B cell (primary cell): ENCODE results near the gene CNOT6L.

Source experiments
- EZH2 ChIP-seq: IDR thresholded peaks from 2 replicates; pipeline ENCODE4 v1.6.1; 2012; ENCODE audit warnings: borderline replicate concordance, low read depth, mild to moderate bottlenecking, moderate library complexity, low read length; ENCODE audit not compliant: insufficient read depth, poor library complexity, severe bottlenecking
- TF ChIP-seq, protein P1 (sequence below): fragments of 200-600 bp; IDR thresholded peaks from one replicate; pipeline ENCODE4 v1.8.0; 2022; ENCODE audit warnings: antibody characterized with exemption, mild to moderate bottlenecking

DNA sequence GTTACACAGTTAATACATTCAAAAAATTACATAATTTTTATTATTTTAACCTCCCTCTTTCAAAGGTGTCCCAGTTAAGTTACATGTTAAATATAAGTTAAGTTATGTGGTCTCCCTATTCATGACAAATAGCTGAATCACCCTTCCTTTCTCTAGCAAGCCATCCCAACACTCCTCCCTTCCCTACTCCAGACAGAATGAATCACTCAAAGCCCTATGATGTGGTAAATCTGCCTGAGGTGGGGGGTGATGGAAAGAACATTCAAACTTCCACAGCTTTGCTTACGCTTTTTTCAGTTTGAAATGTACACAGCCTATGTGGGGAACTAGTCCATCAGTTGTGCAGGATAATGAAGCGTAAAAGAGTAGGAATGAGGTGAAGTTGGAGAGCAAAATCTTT lies 123.4 kb downstream of the CNOT6L start:
- TF ChIP-seq, protein P1, sequence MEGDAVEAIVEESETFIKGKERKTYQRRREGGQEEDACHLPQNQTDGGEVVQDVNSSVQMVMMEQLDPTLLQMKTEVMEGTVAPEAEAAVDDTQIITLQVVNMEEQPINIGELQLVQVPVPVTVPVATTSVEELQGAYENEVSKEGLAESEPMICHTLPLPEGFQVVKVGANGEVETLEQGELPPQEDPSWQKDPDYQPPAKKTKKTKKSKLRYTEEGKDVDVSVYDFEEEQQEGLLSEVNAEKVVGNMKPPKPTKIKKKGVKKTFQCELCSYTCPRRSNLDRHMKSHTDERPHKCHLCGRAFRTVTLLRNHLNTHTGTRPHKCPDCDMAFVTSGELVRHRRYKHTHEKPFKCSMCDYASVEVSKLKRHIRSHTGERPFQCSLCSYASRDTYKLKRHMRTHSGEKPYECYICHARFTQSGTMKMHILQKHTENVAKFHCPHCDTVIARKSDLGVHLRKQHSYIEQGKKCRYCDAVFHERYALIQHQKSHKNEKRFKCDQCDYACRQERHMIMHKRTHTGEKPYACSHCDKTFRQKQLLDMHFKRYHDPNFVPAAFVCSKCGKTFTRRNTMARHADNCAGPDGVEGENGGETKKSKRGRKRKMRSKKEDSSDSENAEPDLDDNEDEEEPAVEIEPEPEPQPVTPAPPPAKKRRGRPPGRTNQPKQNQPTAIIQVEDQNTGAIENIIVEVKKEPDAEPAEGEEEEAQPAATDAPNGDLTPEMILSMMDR, result no peak
- no peak for TF ChIP-seq EZH2
